Esophagus squamous epithelium (tissue), 4 donors: ENCODE measurements around the gene TOMM22.

Source experiments
- POLR2A ChIP-seq, 4 donors: fragments of 450-650 bp; IDR thresholded peaks; one replicate each; pipeline ENCODE4 v1.6.1; 2017; ENCODE audit warnings: antibody characterized with exemption in 4 of 4, mild to moderate bottlenecking in 4 of 4, moderate library complexity in 3 of 4
- TF ChIP-seq, protein P1 (sequence below), 6 experiments: fragments of 450-650 bp in 4 of 6; fragments of 200-600 bp in 2 of 6; sonication (generic) in 2 of 6; IDR thresholded peaks; one replicate each; pipeline ENCODE4 v1.5.1; 2016 to 2019; ENCODE audit warnings: antibody characterized with exemption in 6 of 6, mild to moderate bottlenecking in 4 of 6, moderate library complexity in 4 of 6

DNA sequence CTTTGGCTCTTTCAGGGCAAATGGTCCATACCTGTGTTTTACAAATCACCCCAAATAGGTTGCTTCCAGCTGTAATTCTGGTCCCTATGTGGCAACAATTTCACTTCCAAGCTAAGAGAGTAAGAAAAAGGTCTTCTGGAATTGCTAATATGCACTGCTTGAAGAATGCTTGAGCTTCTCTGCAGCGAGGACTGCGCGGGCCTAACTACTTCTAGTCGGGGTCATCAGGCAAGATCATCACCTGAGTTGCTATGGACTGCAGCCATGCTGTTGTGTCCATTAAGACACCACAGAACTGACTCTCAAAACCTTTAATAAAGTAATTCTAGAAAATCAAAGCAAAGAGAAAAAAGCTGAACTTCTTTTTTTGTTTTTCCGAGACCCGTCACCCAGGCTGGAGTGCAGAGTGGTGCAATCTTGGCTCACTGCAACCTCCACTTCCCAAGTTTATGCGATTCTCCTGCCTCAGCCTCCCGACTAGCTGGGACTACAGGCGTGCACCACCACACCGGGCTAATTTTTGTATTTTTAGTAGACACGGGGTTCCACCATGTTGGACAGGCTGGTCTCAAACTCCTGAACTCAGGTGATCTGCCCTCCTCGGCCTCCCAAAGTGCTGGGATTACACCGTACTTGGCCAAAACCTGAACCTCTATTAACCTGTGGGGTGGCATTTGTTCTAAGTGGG, 16.8 kb downstream of the TOMM22 start:
- TF ChIP-seq, protein P1, sequence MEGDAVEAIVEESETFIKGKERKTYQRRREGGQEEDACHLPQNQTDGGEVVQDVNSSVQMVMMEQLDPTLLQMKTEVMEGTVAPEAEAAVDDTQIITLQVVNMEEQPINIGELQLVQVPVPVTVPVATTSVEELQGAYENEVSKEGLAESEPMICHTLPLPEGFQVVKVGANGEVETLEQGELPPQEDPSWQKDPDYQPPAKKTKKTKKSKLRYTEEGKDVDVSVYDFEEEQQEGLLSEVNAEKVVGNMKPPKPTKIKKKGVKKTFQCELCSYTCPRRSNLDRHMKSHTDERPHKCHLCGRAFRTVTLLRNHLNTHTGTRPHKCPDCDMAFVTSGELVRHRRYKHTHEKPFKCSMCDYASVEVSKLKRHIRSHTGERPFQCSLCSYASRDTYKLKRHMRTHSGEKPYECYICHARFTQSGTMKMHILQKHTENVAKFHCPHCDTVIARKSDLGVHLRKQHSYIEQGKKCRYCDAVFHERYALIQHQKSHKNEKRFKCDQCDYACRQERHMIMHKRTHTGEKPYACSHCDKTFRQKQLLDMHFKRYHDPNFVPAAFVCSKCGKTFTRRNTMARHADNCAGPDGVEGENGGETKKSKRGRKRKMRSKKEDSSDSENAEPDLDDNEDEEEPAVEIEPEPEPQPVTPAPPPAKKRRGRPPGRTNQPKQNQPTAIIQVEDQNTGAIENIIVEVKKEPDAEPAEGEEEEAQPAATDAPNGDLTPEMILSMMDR (IDR thresholded peaks at IDR 0.05) = no peak
- no peak for TF ChIP-seq POLR2A (IDR thresholded peaks at IDR 0.05)
